NB4 (cell line): ENCODE measurements around the gene TLE3.

Source experiments
- CTCF ChIP-seq: IDR thresholded peaks from one replicate; pipeline ENCODE4 v1.5.1; 2012; ENCODE audit warnings: low read depth, low read length
- MAX ChIP-seq: IDR thresholded peaks from 2 replicates; pipeline ENCODE4 v1.6.1; 2011; ENCODE audit warnings: low read depth, low read length
- MYC ChIP-seq: IDR thresholded peaks from 2 replicates; pipeline ENCODE4 v1.6.1; 2011; ENCODE audit warnings: low read depth, low read length
- POLR2A ChIP-seq: IDR thresholded peaks from 2 replicates; pipeline ENCODE4 v1.6.1; 2011; ENCODE audit warnings: mild to moderate bottlenecking; ENCODE audit not compliant: insufficient read length; ENCODE audit errors: extremely low read depth

GRCh38 chr15:70095408-70096214 lies 2.1 kb downstream of the TLE3 start:
- TF ChIP-seq CTCF = no peak
- TF ChIP-seq POLR2A = no peak
- no peak for TF ChIP-seq MYC
- TF ChIP-seq MAX = no peak
